ENCODE results near the gene FAM43A.

Gene FAM43A

DNA sequence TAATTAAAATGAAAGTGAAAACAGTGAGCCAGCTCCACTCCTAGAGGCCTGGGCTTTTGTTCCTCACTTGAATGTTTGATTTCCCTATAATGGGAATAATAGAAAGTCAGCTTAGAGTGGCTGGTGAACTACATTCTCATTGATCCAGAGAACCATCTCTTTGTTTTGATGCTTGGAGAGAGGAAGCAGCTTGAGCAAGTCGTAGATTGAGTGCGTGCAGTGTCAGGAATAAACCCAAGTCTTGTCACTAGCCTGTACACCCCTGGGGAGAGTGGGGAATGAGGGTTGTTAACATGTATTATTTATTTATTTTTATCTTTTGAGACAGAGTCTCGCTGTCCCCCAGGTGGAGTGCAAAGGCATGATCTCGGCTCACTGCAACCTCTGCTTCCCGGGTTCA is 12.8 kb upstream of the FAM43A start:
- in situ Hi-C loops (cut with HindIII; ENCODE audit: low pct_ligation_motif_present, low pct_unique_long_range_greater_than_20kb, low sequenced_read_pairs) = no loop called here
- no peak for DNase-seq

DNA sequence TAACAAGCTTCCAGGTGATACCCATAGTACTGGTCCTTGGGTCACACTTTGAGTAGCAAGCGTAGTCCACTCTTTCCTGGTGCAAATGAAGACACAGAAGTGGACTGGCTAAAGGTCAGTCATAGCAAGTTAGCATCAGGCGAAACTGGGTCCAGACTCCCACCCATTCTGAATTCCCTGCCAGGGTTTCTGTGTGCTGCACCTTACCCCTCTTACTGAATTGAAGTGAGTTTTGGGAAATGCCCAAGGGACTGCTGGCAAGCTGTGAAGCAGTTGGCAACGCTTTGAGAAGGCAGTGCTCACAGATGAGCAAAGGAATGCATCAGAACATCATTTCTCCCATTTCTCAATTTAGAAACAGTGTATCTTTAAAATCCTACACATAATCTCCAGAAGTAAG is 11.9 kb upstream of the FAM43A start:
- in situ Hi-C loops (cut with HindIII; ENCODE audit: low pct_ligation_motif_present, low pct_unique_long_range_greater_than_20kb, low sequenced_read_pairs) = no loop called here
- no peak for DNase-seq

DNA sequence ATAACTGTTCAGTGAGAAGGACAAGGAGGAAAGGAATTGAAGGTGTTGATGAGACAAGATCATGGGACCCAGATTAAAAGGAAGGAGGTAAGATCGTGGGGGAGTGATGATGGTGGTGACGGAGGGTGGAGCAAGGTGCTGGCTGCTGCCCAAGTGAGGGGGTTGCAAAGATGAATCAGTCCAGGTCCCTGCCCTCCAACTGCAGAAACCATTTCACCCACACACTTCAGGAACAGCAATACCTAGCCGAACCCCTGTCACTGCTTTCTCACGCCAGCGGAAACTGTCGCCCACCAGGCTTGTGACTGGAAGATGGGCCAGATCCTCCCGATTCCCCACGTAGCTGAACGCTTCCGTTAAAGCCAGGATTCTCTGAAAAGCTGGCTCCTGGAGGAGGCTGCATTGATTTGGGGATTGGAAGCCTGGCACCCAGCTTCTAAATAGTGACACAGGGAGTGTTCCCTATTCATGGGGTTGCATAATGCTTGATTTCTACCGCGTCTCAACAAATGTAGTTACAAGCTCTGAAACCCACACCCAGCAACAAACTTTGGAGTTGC is 10.5 kb upstream of the FAM43A start:
- no peak for DNase-seq
- in situ Hi-C loops (cut with HindIII; ENCODE audit: low pct_ligation_motif_present, low pct_unique_long_range_greater_than_20kb, low sequenced_read_pairs) = loop anchor here (25.0 kb wide), 1 partner anchor 562 kb away; no protein-coding TSS in a partner anchor

DNA sequence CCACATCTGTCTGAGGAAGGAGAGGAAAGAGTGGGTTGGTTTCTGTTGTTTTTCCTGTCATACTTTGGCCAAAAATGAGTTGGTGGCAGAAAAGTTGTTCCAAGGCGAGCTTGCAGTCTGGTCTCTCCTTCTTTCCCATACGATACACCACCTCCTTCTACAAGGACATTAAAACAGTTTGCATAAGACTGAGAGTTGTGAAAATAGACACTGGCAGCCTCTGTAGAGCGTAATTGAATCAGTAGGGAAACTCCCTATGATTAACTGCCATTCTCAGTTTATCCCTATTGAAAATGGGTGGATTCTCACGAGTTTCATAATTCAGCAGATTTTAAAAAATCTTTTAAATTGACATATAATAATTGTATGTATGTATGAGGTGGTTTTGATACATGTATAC is 10.0 kb upstream of the FAM43A start:
- in situ Hi-C loops (cut with HindIII; ENCODE audit: low pct_ligation_motif_present, low pct_unique_long_range_greater_than_20kb, low sequenced_read_pairs) = loop anchor here (25.0 kb wide), 1 partner anchor 562 kb away; no protein-coding TSS in a partner anchor
- DNase-seq = no peak

DNA sequence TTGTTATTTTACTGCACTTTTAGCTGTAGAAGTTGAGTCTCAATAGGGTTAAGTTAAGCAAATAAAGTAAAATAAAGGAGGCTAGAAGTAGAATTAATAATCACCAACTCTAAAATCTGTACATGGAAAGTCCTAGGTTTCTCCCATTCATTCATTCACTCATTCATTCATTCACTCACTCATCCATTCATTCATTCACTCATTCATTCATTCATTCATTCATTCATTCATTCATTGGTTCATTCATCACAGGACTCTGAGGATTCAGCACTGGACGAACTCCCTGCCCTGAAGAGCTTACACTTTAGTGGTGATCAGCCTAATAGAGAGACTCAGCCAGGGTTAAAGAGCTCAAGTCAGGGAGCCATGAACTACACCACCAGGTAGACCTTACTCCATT is 9.2 kb upstream of the FAM43A start:
- no peak for DNase-seq
- in situ Hi-C loops (cut with HindIII; ENCODE audit: low pct_ligation_motif_present, low pct_unique_long_range_greater_than_20kb, low sequenced_read_pairs) = loop anchor here (25.0 kb wide), 1 partner anchor 561 kb away; no protein-coding TSS in a partner anchor

DNA sequence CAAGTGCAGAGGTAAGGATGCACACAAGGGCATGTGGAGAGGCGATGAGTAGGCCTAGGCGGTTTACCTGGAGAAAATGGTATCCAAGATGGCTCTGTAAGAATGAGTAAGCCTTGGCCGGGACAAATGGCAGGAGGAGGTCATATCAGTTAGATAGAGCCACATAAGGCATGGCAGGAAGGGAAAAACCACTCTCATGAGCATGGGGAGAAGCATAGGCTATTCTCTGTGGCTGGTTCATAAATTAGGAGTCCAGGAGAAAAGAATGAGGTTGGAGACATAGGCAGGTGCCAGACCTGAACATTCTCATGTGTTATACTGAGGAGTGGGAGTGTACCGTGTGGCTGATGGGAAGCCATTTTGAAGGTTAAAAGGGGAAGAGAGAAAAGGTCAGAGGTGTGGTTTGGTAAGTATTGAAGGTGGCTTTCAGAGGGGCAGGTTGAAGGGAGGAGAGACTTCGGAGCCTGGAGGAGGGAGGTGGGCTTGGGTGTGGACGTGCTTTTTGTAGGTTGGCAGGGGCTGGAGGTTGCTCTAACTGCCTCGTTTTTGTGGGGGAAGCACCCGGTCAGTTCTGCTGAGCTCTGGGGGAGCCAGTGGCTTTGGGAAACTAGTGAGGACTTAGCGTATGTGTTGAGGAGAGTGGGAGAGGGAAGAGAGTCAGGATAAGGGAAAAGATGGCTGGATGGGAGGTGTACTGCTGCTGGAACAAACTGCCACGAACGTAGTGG is 4.6 kb upstream of the FAM43A start:
- in situ Hi-C loops (cut with HindIII; ENCODE audit: low pct_ligation_motif_present, low pct_unique_long_range_greater_than_20kb, low sequenced_read_pairs) = loop anchor here (25.0 kb wide), 1 partner anchor 556 kb away; no protein-coding TSS in a partner anchor
- DNase-seq = no peak

DNA sequence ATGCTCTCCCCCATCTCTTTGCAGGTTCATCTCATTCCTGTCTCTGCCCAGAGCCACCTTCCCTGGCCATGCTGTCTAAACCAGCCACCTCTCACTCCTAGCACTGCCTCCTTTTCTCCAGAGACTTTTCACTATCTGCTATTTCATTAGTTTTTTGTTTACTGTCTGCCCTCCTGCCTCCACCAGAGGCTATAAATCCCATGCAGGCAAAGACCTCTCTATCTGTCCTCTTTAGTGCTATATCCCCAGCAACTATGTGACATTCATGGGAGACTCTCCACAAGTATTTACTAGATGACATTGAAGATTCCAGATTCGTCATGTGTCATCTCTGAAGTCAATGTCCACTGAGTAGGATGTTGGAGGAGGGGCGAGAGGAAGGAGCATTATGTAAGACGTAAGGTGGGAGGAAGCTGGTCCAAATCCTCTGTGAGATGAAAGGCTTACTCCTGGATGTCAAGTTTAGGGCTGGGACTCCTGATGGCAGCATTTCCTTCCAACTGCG is 3.4 kb upstream of the FAM43A start:
- in situ Hi-C loops (cut with HindIII; ENCODE audit: low pct_ligation_motif_present, low pct_unique_long_range_greater_than_20kb, low sequenced_read_pairs) = loop anchor here (25.0 kb wide), 1 partner anchor 555 kb away; no protein-coding TSS in a partner anchor

DNA sequence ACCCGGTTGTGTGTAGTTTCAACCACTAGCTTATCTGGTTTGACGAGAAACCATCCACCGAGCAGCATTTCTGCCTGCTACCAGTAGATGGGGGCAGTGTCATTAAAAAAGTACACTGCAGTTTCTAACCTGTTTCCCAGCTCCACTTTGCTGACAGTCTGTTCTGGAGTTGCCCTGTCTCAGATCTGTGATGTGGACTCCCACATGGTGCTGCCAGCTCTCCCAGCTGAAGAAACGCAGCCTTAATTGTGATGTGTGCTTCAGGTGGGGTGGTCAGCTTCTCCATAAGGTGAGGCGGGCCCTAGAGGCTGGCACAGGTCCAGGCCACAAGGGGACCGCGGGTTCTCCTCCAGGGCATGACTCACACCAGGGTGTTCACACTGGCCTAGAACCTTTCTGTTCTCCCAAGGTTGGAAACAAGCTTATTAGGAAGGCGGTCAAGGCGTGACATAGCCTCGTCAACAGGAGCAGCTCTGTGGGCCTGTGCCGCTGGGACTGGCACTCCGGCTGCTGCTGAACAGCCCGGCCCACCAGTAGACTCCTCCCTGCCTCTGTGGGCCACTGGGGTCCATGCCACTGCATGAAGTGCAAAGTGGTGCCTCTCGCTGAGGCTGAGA is 2.9 kb upstream of the FAM43A start:
- in situ Hi-C loops (cut with HindIII; ENCODE audit: low pct_ligation_motif_present, low pct_unique_long_range_greater_than_20kb, low sequenced_read_pairs) = loop anchor here (25.0 kb wide), 1 partner anchor 554 kb away; no protein-coding TSS in a partner anchor
- peak; percentile 77 for DNase-seq

More for the DNA sequence above, 3.4 kb upstream of the FAM43A start:
- no peak for DNase-seq

DNA sequence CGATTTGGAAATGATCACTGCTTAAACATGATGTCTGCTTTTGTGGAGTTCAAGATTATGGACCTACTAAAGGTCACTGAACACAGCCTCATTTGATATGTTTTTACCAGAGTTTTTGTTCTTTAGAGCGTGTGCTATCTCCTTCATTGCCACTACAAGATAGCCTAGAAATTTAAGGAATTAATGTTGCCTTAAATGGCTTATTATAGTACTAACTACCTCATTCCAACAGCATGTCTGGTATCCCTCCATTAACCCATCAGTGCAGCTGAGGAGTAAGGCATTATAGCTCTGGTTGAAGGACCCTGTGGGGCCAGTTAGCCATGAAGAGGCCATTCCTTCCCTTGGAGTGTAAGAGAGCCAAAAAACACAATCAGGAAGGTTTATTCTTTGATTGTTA is 2.3 kb upstream of the FAM43A start:
- DNase-seq = no peak
- in situ Hi-C loops (cut with HindIII; ENCODE audit: low pct_ligation_motif_present, low pct_unique_long_range_greater_than_20kb, low sequenced_read_pairs) = loop anchor here (25.0 kb wide), 1 partner anchor 554 kb away; no protein-coding TSS in a partner anchor

DNA sequence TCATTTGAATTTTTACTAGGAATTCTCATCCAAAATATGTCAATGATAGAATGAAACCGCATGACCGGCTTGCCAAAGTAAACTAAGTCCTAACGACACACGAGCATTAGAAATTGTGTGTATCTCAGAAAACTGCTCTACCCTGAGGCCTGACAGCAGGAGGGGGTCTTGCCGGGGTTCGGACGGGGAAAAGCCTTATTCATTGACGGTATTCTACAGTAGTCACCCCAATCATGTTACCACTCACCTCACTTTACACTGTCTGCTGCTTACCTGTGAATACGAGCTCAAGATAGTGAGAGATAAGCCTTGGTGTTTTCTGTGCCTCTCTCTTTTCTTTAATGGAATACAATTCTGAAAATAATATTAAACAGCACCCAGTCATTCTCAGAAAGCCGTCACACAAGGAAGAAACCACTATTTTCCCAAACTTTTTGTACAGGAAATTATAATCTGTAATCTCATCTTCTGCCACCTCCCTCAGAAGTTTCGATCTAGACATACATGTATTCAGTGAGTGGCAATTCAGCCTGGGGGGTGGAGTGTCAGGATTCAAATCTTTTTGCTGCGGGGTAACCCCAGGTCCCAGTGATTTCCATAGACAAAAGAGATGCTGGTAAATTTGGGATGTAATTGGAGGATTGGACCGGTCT is 492 bp upstream of the FAM43A start:
- in situ Hi-C loops (cut with HindIII; ENCODE audit: low pct_ligation_motif_present, low pct_unique_long_range_greater_than_20kb, low sequenced_read_pairs) = loop anchor here (25.0 kb wide), 1 partner anchor 552 kb away; no protein-coding TSS in a partner anchor

DNA sequence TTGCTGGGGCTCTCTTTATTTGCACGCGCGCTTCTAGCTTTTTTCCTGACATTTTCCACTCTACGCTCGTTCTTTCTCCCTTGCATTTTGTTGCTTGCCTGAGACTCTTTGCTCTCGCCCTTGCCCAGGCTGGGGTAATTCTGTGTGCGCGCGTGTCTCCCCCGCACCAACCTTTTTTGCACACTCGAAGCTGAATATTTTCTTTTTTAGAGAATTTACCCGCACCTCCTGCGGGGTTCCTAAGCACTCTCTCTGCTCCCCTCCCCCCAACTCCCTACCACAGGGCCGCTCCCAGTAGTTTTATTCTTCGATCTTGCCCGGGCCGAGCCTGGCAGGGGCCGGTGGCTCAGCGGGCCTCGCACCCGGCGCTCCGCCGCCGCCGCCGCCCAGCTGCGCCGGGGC is 732 bp downstream of the FAM43A start:
- DNase-seq = no peak
- in situ Hi-C loops (cut with HindIII; ENCODE audit: low pct_ligation_motif_present, low pct_unique_long_range_greater_than_20kb, low sequenced_read_pairs) = loop anchor here (25.0 kb wide), 1 partner anchor 551 kb away; no protein-coding TSS in a partner anchor

More for the DNA sequence above, 492 bp upstream of the FAM43A start:
- DNase-seq = no peak

DNA sequence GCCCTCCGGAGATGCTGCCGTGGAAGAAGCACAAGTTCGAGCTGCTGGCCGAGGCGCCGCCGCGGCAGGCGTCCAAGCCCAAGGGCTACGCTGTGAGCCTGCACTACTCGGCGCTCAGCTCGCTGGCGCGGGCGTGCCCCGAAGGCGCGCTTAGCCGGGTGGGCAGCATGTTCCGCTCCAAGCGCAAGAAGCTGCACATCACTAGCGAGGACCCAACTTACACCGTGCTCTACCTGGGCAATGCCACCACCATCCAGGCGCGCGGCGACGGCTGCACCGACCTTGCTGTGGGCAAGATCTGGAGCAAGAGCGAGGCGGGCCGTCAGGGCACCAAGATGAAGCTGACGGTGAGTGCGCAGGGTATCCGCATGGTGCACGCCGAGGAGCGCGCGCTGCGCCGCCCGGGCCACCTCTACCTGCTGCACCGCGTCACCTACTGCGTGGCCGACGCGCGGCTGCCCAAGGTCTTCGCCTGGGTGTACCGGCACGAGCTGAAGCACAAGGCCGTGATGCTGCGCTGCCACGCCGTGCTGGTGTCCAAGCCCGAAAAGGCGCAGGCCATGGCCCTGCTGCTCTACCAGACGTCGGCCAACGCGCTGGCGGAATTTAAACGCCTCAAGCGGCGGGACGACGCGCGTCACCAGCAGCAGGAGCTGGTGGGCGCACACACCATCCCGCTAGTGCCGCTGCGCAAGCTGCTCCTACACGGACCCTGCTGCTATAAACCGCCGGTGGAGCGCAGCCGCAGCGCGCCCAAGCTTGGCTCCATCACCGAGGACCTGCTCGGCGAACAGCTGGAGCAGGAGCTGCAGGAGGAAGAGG is 1.3 kb downstream of the FAM43A start:
- peak; percentile 20 for DNase-seq
- in situ Hi-C loops (cut with HindIII; ENCODE audit: low pct_ligation_motif_present, low pct_unique_long_range_greater_than_20kb, low sequenced_read_pairs) = loop anchor here (25.0 kb wide), 1 partner anchor 550 kb away; no protein-coding TSS in a partner anchor

DNA sequence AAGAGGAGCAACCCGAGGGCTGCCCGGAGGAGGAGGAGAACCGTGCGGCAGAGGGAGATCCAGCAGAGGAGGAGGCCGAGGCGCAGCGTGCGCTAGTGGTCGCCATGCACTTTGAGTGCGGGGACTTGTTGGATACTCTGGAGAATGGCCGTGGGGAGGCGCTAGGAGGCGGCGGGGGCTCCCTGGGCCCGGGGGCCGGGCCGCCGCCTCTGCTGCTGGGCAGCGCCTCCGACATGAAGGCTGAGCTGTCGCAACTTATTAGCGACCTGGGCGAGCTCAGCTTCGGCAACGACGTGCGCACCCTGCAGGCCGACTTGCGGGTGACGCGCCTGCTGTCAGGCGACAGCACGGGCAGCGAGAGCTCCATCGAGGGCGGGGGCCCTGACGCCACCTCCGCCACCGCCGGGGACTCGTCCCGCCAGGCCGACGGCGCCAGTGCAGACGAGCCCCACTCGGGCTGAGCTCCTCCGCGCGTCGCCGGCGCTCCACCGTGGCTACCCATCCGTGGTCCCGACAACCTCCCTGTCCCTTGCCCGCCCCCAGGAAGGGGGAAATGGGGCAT is 2.0 kb downstream of the FAM43A start:
- in situ Hi-C loops (cut with HindIII; ENCODE audit: low pct_ligation_motif_present, low pct_unique_long_range_greater_than_20kb, low sequenced_read_pairs) = loop anchor here (25.0 kb wide), 1 partner anchor 550 kb away; no protein-coding TSS in a partner anchor
- peak; percentile 52 for DNase-seq

DNA sequence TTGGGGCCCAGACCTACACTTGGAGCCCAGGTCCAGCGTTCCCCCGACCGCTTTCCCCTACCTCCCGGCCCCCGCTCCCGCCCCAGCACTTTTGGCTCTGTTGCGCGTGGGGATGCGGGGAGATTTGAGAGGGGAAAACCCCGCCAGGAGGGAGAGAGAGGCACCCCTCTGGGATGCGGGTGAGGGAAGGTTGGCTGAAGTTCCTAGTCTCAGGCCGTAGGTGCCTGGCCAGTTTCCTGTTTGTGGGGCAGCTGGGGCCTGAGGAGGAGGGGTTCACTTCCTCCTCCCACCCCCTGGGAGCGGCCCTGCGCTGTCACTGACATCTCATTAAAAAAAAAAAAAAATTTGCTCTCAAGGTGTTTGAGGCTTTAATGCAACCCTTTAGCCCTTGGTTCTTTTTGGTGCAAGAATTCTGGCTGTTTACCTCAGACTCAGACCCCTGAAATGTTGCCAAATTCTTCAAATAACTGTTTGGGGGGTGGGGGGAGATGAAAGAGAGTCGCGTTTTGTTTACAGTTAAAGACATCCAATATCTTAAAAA is 2.6 kb downstream of the FAM43A start:
- in situ Hi-C loops (cut with HindIII; ENCODE audit: low pct_ligation_motif_present, low pct_unique_long_range_greater_than_20kb, low sequenced_read_pairs) = loop anchor here (25.0 kb wide), 1 partner anchor 549 kb away; no protein-coding TSS in a partner anchor
- no peak for DNase-seq

DNA sequence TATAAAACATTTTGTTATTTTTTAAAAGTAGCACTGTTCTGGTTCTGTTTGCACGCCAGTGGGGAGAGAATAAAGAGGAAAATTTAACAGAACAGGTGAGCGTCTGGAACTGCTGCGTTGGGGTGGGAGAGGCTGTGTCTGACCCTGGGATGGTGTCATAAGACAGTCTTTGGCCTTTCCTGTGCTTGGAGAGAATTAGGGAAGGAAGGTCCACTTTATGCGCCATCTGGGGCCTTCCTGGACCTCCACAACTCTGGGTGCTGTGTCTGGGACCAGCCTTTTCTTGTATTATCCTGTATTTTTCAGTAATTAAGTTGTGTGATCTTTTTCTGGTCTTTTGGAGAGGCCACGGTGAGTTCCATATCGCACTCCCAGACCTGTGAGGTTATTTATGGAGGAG is 3.3 kb downstream of the FAM43A start:
- DNase-seq = no peak
- in situ Hi-C loops (cut with HindIII; ENCODE audit: low pct_ligation_motif_present, low pct_unique_long_range_greater_than_20kb, low sequenced_read_pairs) = loop anchor here (25.0 kb wide), 1 partner anchor 548 kb away; no protein-coding TSS in a partner anchor

DNA sequence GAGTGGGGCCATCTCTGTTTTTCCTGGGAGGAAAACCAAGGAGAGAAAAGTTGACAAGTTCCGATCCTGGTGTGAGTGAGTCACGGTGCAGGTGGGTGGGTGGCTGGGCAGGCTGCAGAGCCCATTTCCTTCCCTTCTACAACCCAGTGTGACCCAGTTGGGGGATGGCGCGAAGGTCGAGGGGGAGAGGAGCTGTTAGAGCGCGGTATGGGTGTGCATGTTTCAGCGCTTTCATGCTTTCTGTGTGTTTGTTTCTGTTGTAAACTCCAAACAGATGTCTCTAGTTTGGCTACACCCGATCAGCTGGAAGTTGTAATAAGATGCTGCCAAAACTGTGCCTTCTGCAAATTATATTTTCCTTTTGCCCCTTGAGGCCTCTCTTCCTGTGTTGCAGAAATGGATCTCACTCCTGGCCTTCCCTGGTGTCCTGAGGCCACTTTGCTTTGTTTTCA is 3.8 kb downstream of the FAM43A start:
- DNase-seq = no peak
- in situ Hi-C loops (cut with HindIII; ENCODE audit: low pct_ligation_motif_present, low pct_unique_long_range_greater_than_20kb, low sequenced_read_pairs) = loop anchor here (25.0 kb wide), 1 partner anchor 548 kb away; no protein-coding TSS in a partner anchor
